ENCODE data around the gene TMEM132A. TPM values are rescaled to one million over a fixed set of nuclear protein-coding genes. Genes with fewer than 3 reads are reported as not detected.

TMEM132A gene
- polyA plus RNA-seq, 1 of the 3 experiments (the other 2 are of a cell fraction) = 66.9 TPM

DNA sequence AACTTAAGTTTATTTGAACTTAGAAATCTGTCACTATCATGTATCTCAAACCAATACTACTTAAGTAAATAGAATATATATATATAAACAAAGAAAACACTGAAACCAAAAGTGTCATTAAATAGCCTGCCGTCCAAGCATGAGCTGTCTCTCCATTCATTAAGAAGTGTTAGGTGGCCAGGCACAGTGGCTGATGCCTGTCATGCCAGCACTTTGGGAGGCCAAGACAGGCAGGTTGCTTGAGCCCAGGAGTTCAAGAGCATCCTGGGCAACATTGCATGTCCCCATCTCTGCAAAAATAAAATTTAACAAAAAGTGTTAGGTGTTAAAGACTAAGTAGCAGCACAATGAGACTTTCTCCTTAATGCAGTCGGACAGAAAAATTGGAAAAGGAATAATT, 61.2 kb downstream of the TMEM132A start:
- no peaks in the 10 kb centered on the region; the same call in 1 of the 2 replicates for H3K27me3 ChIP-seq (ENCODE audit: insufficient read depth)
- H3K27ac ChIP-seq (ENCODE audit: low read depth in 2 of 2, low read length in 1 of 2) = no peak overlapping the region
- H3K4me1 ChIP-seq (ENCODE audit: control insufficient read depth in 1 of 2, insufficient read depth in 2 of 2, low read depth in 1 of 2, low read length in 1 of 2) = no peaks in the 10 kb centered on the region; a peak in 1 of 4 replicates
- no peak overlapping the region for H3K4me2 ChIP-seq
- H3K79me2 ChIP-seq (ENCODE audit: insufficient read depth) = no peaks in the 10 kb centered on the region
- TF ChIP-seq ELF1 (IDR thresholded peaks at IDR 0.05) (no peak), TEAD4 (IDR thresholded peaks at IDR 0.05; ENCODE audit: borderline replicate concordance, insufficient read depth) (no peak), SMC3 (IDR thresholded peaks at IDR 0.05; ENCODE audit: low read depth, low read length) (no peak), CHD2 (IDR thresholded peaks at IDR 0.05; ENCODE audit: low read length, partially characterized antibody) (no peak), JUND (IDR thresholded peaks at IDR 0.05) (no peak), GATA2 (CRISPR knock-in tag; IDR thresholded peaks at IDR 0.05) (no peak), MEF2A (IDR thresholded peaks at IDR 0.05; ENCODE audit: borderline replicate concordance, low read depth) (no peak), FOSL2 (IDR thresholded peaks at IDR 0.05; ENCODE audit: borderline replicate concordance, low read depth) (no peak), EP300 (IDR thresholded peaks at IDR 0.05; ENCODE audit: borderline replicate concordance in 1 of 2, low read depth in 1 of 2, low read length in 1 of 2) (no peak), EZH2phosphoT487 (IDR thresholded peaks at IDR 0.05; ENCODE audit: borderline replicate concordance, low read depth) (no peak)
- TF ChIP-seq, protein P1, sequence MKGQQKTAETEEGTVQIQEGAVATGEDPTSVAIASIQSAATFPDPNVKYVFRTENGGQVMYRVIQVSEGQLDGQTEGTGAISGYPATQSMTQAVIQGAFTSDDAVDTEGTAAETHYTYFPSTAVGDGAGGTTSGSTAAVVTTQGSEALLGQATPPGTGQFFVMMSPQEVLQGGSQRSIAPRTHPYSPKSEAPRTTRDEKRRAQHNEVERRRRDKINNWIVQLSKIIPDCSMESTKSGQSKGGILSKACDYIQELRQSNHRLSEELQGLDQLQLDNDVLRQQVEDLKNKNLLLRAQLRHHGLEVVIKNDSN (IDR thresholded peaks at IDR 0.05; ENCODE audit: borderline replicate concordance, low read depth) = no peak
- H3K9me3 ChIP-seq = no peaks in the 10 kb centered on the region
- no peak overlapping the region for H3K4me3 ChIP-seq (ENCODE audit: low read depth in 2 of 2, low read length in 1 of 2)
- CTCF ChIA-PET = no interaction called here
- no peaks in the 10 kb centered on the region for H3K36me3 ChIP-seq (replicated peaks in 1 of 2; ENCODE audit: control insufficient read depth in 1 of 2, insufficient read depth in 2 of 2, low read length in 1 of 2)
- no peak overlapping the region for H2AFZ ChIP-seq (ENCODE audit: low read depth)
- POLR2A ChIA-PET = no interaction called here
- DNase-seq = no peak
- H3F3A ChIP-seq (replicated peaks; ENCODE audit: insufficient read depth) = no peaks in the 10 kb centered on the region
- no peaks in the 10 kb centered on the region for H3K9me2 ChIP-seq
- no peak overlapping the region for H3K9ac ChIP-seq
- H4K20me1 ChIP-seq (ENCODE audit: insufficient read depth) = no peaks in the 10 kb centered on the region
- WGBS (ENCODE audit: low lambda C conversion rate) = 70% methylated on average over 2 of the region's 2 CpGs

DNA sequence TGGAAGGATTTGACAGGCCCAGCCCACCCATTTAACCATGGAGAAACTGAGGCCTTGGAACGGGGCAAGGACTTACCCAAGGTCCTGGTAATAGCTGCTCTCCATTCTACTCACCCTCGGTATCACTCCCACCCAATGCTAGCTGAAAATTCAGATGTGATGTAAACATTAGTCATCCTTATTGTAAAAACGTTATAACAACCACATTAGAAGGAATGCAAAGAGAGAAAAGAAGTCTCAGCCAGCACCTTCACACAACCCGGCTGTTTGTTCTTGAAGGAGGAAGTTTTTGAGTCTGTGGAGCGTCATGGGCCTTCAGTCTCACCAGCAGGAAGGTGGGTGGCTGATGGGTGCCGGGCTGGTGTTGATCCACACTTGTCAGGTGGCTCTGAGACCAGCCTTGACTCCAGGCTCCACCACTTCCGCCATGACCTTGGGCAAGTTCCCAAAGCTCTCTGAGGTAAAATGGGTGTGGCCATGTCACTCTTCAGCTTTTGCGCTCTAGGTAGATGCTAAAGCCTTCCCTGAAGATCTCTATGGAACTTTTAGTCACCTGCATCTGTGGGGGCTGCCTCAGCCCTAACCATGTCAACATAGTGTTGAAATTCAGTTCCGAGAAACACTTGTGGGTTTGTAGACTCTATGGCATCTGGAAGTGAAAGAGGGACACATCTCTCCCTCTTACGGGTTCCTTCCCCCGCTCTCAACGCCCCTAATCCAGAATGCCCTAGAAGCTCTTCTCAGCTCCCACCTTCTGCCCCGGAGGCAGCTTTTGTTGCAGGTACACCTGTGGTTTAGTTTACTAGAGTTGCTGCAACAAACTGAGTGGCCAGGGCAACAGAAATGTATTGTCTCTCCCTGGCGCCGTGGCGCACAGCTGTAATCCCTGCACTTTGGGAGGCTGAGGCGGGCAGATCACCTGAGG, 62.0 kb downstream of the TMEM132A start:
- ChIA-PET POLR2A (no interaction called here), CTCF (no interaction called here)
- no peaks in the 10 kb centered on the region for H3K36me3 ChIP-seq (replicated peaks in 1 of 2; ENCODE audit: control insufficient read depth in 1 of 2, insufficient read depth in 2 of 2, low read length in 1 of 2)
- WGBS (ENCODE audit: low lambda C conversion rate) = 79% methylated on average over 17 of the region's 17 CpGs
- no peaks in the 10 kb centered on the region for H3K9me2 ChIP-seq
- H3F3A ChIP-seq (replicated peaks; ENCODE audit: insufficient read depth) = no peaks in the 10 kb centered on the region
- TF ChIP-seq, protein P2, sequence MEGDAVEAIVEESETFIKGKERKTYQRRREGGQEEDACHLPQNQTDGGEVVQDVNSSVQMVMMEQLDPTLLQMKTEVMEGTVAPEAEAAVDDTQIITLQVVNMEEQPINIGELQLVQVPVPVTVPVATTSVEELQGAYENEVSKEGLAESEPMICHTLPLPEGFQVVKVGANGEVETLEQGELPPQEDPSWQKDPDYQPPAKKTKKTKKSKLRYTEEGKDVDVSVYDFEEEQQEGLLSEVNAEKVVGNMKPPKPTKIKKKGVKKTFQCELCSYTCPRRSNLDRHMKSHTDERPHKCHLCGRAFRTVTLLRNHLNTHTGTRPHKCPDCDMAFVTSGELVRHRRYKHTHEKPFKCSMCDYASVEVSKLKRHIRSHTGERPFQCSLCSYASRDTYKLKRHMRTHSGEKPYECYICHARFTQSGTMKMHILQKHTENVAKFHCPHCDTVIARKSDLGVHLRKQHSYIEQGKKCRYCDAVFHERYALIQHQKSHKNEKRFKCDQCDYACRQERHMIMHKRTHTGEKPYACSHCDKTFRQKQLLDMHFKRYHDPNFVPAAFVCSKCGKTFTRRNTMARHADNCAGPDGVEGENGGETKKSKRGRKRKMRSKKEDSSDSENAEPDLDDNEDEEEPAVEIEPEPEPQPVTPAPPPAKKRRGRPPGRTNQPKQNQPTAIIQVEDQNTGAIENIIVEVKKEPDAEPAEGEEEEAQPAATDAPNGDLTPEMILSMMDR (IDR thresholded peaks at IDR 0.05) = no peak
- TF ChIP-seq POLR2AphosphoS5 (IDR thresholded peaks at IDR 0.05; ENCODE audit: low read depth, low read length) = no peak
- TF ChIP-seq JUND (IDR thresholded peaks at IDR 0.05) = no peak
- TF ChIP-seq TAF1 (IDR thresholded peaks at IDR 0.05; ENCODE audit: borderline replicate concordance, low read depth, low read length) = no peak
- no peak overlapping the region for H3K4me3 ChIP-seq (ENCODE audit: low read depth in 2 of 2, low read length in 1 of 2)
- H3K27ac ChIP-seq (ENCODE audit: low read depth in 2 of 2, low read length in 1 of 2) = no peak overlapping the region
- no peaks in the 10 kb centered on the region for H3K9me3 ChIP-seq
- no peaks in the 10 kb centered on the region for H4K20me1 ChIP-seq (ENCODE audit: insufficient read depth)
- DNase-seq = no peak
- no peak overlapping the region for H3K9ac ChIP-seq
- no peak overlapping the region; the same call in 1 of the 2 replicates for H2AFZ ChIP-seq (ENCODE audit: low read depth)
- H3K27me3 ChIP-seq (ENCODE audit: insufficient read depth) = no peaks in the 10 kb centered on the region; the same call in 1 of the 2 replicates
- H3K4me2 ChIP-seq = no peak overlapping the region
- H3K79me2 ChIP-seq (ENCODE audit: insufficient read depth) = no peaks in the 10 kb centered on the region
- no peaks in the 10 kb centered on the region; a peak in 1 of 4 replicates for H3K4me1 ChIP-seq (ENCODE audit: control insufficient read depth in 1 of 2, insufficient read depth in 2 of 2, low read depth in 1 of 2, low read length in 1 of 2)

Small RNA genes lying within 50 kb of the gene (small RNA-seq; reads per million reads assigned to genes)
- 0 to 1.7 (median 0.58) reads per million in 7 experiments for gene RNU6-933P

Other genes starting within 250 kb of the TMEM132A start
- not detected in 2 replicates for gene MS4A8, start 224.8 kb upstream of the TMEM132A start, polyA plus RNA-seq (2012; rRNA removed)
- not detected in 2 replicates for gene MS4A18, start 199.7 kb upstream of the TMEM132A start, polyA plus RNA-seq (2012; rRNA removed)
- not detected in 2 replicates for gene MS4A15, start 167.6 kb upstream of the TMEM132A start, polyA plus RNA-seq (2012; rRNA removed)
- not detected in 2 replicates for gene MS4A10, start 139.1 kb upstream of the TMEM132A start, polyA plus RNA-seq (2012; rRNA removed)
- 26.1 and 34.7 TPM in 2 replicates for gene CCDC86, start 82.3 kb upstream of the TMEM132A start, polyA plus RNA-seq (2012; rRNA removed)
- gene PTGDR2, start 68.5 kb upstream of the TMEM132A start, polyA plus RNA-seq (2012; rRNA removed) = 0.02 TPM in 1 of 2 replicates, not detected in the other
- not detected in 2 replicates for gene ZP1, start 56.9 kb upstream of the TMEM132A start, polyA plus RNA-seq (2012; rRNA removed)
- 44.0 and 58.9 TPM in 2 replicates for gene PRPF19, start 17.9 kb upstream of the TMEM132A start, polyA plus RNA-seq (2012; rRNA removed)
- 38.0 and 52.7 TPM in 2 replicates for gene TMEM109, start 10.3 kb upstream of the TMEM132A start, polyA plus RNA-seq (2012; rRNA removed)
- gene SLC15A3, start 27.7 kb downstream of the TMEM132A start, polyA plus RNA-seq (2012; rRNA removed) = 0.13 TPM in 1 of 2 replicates, not detected in the other
- not detected in 2 replicates for gene CD6, start 47.2 kb downstream of the TMEM132A start, polyA plus RNA-seq (2012; rRNA removed)
- gene CD5, start 178.0 kb downstream of the TMEM132A start, polyA plus RNA-seq (2012; rRNA removed) = not detected in 2 replicates
- gene VPS37C, start 237.0 kb downstream of the TMEM132A start, polyA plus RNA-seq (2012; rRNA removed) = 11.7 and 15.2 TPM in 2 replicates